RWPE2 (cell line): Measurements from ENCODE around the gene ZNF398.

Source experiments
- ATAC-seq: fragments of 200-7000 bp; cut with Tn5 transposase; 3 replicates; pipeline ENCODE4 v1.9.1; 2021; ENCODE audit warnings: low read depth
- DNase-seq: peaks from one replicate; pipeline ENCODE4 v3.0.0-alpha.2; 2020; ENCODE audit warnings: low spot score
- H3K27ac ChIP-seq: fragments of 450-650 bp; 2 replicates; pipeline ENCODE4 v1.5.1; 2017; ENCODE audit warnings: mild to moderate bottlenecking; ENCODE audit not compliant: poor library complexity, severe bottlenecking
- H3K27me3 ChIP-seq: fragments of 250-450 bp; sonication (Bioruptor Pico); 2 replicates; pipeline ENCODE4 v1.5.1; 2021; ENCODE audit warnings: mild to moderate bottlenecking, moderate library complexity; ENCODE audit not compliant: insufficient read depth, poor library complexity, severe bottlenecking
- H3K36me3 ChIP-seq: fragments of 250-450 bp; sonication (Bioruptor Pico); 2 replicates; pipeline ENCODE4 v1.5.1; 2020; ENCODE audit warnings: low read depth, mild to moderate bottlenecking, moderate library complexity
- H3K4me1 ChIP-seq: fragments of 250-450 bp; sonication (Bioruptor Pico); 2 replicates; pipeline ENCODE4 v1.5.1; 2021; ENCODE audit warnings: mild to moderate bottlenecking, moderate library complexity; ENCODE audit not compliant: insufficient read depth, poor library complexity, severe bottlenecking
- H3K4me3 ChIP-seq: fragments of 250-450 bp; sonication (Bioruptor Pico); 2 replicates; pipeline ENCODE4 v1.5.1; 2021; ENCODE audit warnings: mild to moderate bottlenecking, moderate library complexity; ENCODE audit not compliant: severe bottlenecking
- H3K9me3 ChIP-seq: fragments of 250-450 bp; sonication (Bioruptor Pico); 2 replicates; pipeline ENCODE4 v1.5.1; 2021; ENCODE audit warnings: mild to moderate bottlenecking, moderate library complexity; ENCODE audit not compliant: severe bottlenecking
- TF ChIP-seq, protein P1 (sequence below): fragments of 450-650 bp; IDR thresholded peaks from one replicate; pipeline ENCODE4 v1.5.1; 2017; ENCODE audit warnings: mild to moderate bottlenecking, moderate library complexity; ENCODE audit not compliant: poor library complexity, severe bottlenecking

The ZNF398 gene

DNA sequence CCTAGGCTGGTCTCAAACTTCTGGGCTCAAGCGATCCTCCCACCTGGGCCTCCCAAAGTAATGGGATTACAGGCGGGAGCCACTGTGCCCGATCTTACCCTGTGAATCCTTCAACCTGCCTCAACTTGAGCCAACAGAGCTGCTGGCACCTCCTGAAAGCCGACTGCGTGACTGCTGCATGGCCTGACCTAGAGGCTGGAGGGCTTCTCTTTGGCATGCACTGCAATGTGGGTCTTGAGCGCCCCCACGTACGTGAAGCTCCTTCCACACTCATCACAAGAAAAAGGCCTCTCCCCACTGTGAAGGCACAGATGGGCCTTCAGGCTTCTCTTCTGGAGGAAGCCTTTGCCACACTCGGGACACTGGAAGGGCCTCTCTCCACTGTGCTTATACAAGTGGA lies 43.8 kb upstream of the ZNF398 start:
- no peak for ATAC-seq
- no peak overlapping the region for H3K27ac ChIP-seq
- H3K4me1 ChIP-seq: no peaks in the 10 kb centered on the region
- no peak for DNase-seq
- H3K27me3 ChIP-seq: no peaks in the 10 kb centered on the region
- H3K9me3 ChIP-seq: no peaks in the 10 kb centered on the region
- TF ChIP-seq, protein P1, sequence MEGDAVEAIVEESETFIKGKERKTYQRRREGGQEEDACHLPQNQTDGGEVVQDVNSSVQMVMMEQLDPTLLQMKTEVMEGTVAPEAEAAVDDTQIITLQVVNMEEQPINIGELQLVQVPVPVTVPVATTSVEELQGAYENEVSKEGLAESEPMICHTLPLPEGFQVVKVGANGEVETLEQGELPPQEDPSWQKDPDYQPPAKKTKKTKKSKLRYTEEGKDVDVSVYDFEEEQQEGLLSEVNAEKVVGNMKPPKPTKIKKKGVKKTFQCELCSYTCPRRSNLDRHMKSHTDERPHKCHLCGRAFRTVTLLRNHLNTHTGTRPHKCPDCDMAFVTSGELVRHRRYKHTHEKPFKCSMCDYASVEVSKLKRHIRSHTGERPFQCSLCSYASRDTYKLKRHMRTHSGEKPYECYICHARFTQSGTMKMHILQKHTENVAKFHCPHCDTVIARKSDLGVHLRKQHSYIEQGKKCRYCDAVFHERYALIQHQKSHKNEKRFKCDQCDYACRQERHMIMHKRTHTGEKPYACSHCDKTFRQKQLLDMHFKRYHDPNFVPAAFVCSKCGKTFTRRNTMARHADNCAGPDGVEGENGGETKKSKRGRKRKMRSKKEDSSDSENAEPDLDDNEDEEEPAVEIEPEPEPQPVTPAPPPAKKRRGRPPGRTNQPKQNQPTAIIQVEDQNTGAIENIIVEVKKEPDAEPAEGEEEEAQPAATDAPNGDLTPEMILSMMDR: no peak
- H3K4me3 ChIP-seq: no peak overlapping the region
- no peaks in the 10 kb centered on the region for H3K36me3 ChIP-seq

DNA sequence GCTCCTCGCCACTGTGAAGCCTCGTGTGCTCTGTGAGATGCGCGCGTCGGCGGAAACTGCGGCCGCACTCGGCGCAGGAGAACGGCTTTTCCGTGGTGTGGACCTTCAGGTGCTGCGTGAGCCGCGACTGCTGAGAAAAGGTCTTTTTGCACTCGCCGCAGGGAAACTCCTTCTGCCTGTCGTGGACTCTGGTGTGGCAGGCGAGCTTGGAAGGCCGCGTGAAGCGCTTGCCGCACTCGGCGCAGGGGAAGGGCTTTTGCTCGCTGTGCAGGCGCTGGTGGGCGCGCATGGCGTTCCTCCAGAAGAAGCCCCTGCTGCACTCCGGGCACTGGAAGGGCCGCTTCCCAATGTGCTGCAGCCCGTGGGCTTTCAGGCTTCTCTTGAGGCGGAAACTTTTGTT lies 43.0 kb upstream of the ZNF398 start:
- H3K27ac ChIP-seq: no peak overlapping the region
- ATAC-seq (no peak), DNase-seq (no peak)
- no peaks in the 10 kb centered on the region for H3K4me1 ChIP-seq
- no peaks in the 10 kb centered on the region for H3K36me3 ChIP-seq
- TF ChIP-seq, protein P1: no peak
- no peak overlapping the region for H3K4me3 ChIP-seq
- H3K9me3 ChIP-seq: no peaks in the 10 kb centered on the region
- H3K27me3 ChIP-seq: no peaks in the 10 kb centered on the region

DNA sequence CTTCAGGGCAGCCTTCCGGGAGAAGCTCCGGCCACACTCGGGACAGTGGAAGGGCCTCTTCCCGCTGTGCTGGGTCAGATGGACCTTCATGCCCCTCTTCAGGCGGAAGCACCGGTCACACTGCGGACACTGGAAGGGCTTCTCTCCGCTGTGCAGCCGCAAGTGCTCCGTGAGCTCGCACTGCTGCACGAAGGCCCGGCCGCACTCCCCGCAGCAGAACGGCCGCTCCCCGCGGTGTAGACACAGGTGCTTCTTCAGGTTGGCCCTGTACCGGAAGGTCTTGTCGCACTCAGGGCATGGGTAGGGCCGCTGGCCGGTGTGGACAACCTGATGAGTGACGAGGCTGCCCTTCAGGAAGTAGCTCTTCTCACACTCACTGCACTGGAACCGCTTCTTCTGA lies 42.5 kb upstream of the ZNF398 start:
- TF ChIP-seq, protein P1: no peak
- no peak for DNase-seq
- no peak overlapping the region for H3K4me3 ChIP-seq
- H3K27me3 ChIP-seq: no peaks in the 10 kb centered on the region
- no peaks in the 10 kb centered on the region for H3K36me3 ChIP-seq
- no peaks in the 10 kb centered on the region for H3K4me1 ChIP-seq
- ATAC-seq: no peak
- H3K9me3 ChIP-seq: no peaks in the 10 kb centered on the region
- H3K27ac ChIP-seq: no peak overlapping the region

DNA sequence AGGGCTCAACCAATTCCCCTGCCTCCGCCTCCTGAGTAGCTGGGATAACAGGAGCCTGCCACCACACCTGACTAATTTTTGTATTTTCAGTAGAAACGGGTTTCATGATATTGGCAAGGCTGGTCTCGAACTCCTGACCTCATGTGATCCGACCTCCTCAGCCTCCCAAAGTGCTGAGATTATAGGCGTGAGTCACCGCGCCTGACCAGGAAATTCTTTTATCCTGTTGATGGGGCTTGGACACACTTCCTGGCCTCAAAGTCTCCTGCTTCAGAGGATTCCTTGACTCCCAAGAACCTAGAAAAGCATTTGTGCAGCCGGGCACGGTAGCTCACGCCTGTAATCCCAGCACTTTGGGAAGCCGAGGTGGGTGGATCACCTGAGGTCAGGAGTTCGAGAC lies 37.3 kb upstream of the ZNF398 start:
- DNase-seq (no peak), ATAC-seq (no peak)
- Histone ChIP-seq H3K27ac (no peak overlapping the region), H3K27me3 (no peaks in the 10 kb centered on the region), H3K4me3 (no peak overlapping the region), H3K36me3 (no peaks in the 10 kb centered on the region), H3K9me3 (no peaks in the 10 kb centered on the region), H3K4me1 (no peaks in the 10 kb centered on the region)
- TF ChIP-seq, protein P1: no peak

DNA sequence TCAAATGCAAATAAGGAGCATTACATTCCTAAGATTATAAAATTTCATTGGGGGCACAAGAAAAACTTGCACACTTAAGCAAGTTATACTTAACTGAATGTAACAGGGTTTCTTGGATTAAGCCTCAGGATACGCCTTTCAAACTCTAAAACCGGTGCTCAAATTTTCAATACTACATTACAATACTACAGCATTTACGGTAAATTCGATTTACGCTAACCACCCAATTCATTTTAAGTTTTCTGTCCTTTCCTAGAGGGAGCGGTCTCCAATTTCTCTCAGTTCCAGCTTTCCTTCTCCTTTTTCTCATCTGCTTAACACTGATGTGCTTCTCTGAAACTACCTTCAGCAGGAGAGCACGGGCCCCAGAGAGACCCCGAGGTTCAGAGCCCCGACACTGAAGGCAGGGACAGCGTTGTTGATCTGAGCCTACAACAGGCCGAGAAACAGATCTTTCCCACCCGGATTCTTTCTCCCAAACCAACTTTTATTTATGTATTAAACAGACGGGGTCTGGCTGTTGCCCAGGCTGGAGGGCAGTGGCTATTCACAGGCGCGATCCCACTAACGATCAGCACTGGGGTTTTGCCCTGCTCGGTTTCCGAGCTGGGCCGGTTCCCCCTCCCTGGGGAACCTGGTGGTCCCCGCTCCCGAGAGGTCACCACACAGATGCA lies 21.9 kb upstream of the ZNF398 start:
- Histone ChIP-seq H3K9me3 (no peaks in the 10 kb centered on the region), H3K27me3 (no peaks in the 10 kb centered on the region), H3K36me3 (peaks cover 19% of the 10 kb centered on the region), H3K27ac (peak overlapping the region; percentile 88), H3K4me1 (peaks cover 7% of the 10 kb centered on the region), H3K4me3 (peak overlapping the region; percentile 93)
- ATAC-seq: no peak
- TF ChIP-seq, protein P1: no peak
- no peak for DNase-seq
